Upper lobe of left lung (tissue), 4 donors: ENCODE measurements around the gene GTPBP6.

Experiments
- POLR2A ChIP-seq, 4 donors: fragments of 450-650 bp; IDR thresholded peaks; one replicate each; pipeline ENCODE4 v1.5.1; 2016 to 2017; ENCODE audit warnings: antibody characterized with exemption in 4 of 4, mild to moderate bottlenecking in 2 of 4
- TF ChIP-seq, protein P1 (sequence below), 6 experiments: fragments of 450-650 bp in 4 of 6; fragments of 200-600 bp in 2 of 6; sonication (generic) in 2 of 6; IDR thresholded peaks; one replicate each; pipeline ENCODE4 v1.5.1; 2016 to 2019; ENCODE audit warnings: antibody characterized with exemption in 6 of 6

GRCh38 chrX:327660-328126, 9.1 kb upstream of the GTPBP6 start:
- TF ChIP-seq, protein P1, sequence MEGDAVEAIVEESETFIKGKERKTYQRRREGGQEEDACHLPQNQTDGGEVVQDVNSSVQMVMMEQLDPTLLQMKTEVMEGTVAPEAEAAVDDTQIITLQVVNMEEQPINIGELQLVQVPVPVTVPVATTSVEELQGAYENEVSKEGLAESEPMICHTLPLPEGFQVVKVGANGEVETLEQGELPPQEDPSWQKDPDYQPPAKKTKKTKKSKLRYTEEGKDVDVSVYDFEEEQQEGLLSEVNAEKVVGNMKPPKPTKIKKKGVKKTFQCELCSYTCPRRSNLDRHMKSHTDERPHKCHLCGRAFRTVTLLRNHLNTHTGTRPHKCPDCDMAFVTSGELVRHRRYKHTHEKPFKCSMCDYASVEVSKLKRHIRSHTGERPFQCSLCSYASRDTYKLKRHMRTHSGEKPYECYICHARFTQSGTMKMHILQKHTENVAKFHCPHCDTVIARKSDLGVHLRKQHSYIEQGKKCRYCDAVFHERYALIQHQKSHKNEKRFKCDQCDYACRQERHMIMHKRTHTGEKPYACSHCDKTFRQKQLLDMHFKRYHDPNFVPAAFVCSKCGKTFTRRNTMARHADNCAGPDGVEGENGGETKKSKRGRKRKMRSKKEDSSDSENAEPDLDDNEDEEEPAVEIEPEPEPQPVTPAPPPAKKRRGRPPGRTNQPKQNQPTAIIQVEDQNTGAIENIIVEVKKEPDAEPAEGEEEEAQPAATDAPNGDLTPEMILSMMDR (IDR thresholded peaks at IDR 0.05) = no peak
- no peak for TF ChIP-seq POLR2A (IDR thresholded peaks at IDR 0.05)
